Chondrocyte (in vitro differentiated cells): ENCODE results near the gene KCNJ14. TPM values are rescaled to one million over a fixed set of nuclear protein-coding genes. Genes with fewer than 3 reads are reported as not detected.

Experiments
- DNase-seq: peaks from one replicate; pipeline ENCODE4 v3.0.0; 2021; ENCODE audit warnings: mixed read lengths, low spot score
- H3K27ac Mint-ChIP-seq: one replicate; pipeline ENCODE4 v1.8.0; 2021; ENCODE audit warnings: mild to moderate bottlenecking, moderate library complexity, mixed read lengths; ENCODE audit not compliant: unreplicated experiment
- H3K27me3 Mint-ChIP-seq: 2 replicates; pipeline ENCODE4 v1.8.0; 2021; ENCODE audit warnings: low read depth, mixed read lengths
- H3K36me3 Mint-ChIP-seq: 2 replicates; pipeline ENCODE4 v1.8.0; 2021; ENCODE audit warnings: low read depth, mixed read lengths
- H3K4me1 Mint-ChIP-seq: 2 replicates; pipeline ENCODE4 v1.8.0; 2021; ENCODE audit warnings: low read depth, mild to moderate bottlenecking, mixed read lengths
- H3K4me3 Mint-ChIP-seq: one replicate; pipeline ENCODE4 v1.8.0; 2021; ENCODE audit warnings: mild to moderate bottlenecking, moderate library complexity, mixed read lengths; ENCODE audit not compliant: unreplicated experiment
- H3K9me3 Mint-ChIP-seq: 2 replicates; pipeline ENCODE4 v1.8.0; 2021; ENCODE audit warnings: low read depth, mixed read lengths
- CTCF ChIP-seq: fragments of 200-600 bp; sonication (generic); IDR thresholded peaks from 2 replicates; pipeline ENCODE4 v1.5.0; 2021; ENCODE audit warnings: antibody characterized with exemption, mild to moderate bottlenecking, moderate library complexity
- total RNA-seq: library from RNA; stranded (reverse); gene quantifications from 3 replicates; pipeline ENCODE4 v1.2.1, GENCODE V29; 2021

KCNJ14 gene
- total RNA-seq, 1 donor from 2014 or later = 0.95 TPM

- Mint-ChIP-seq H3K36me3 (no peaks in the 10 kb centered on the region), H3K27ac (no peak overlapping the region), H3K4me3 (no peak overlapping the region), H3K9me3 (no peaks in the 10 kb centered on the region), H3K27me3 (no peaks in the 10 kb centered on the region), H3K4me1 (peaks cover 22% of the 10 kb centered on the region)
- no peak for DNase-seq
- no peak for TF ChIP-seq CTCF
Measured at GRCh38 chr19:48417421-48417820, 38.0 kb upstream of the KCNJ14 start.

GRCh38 chr19:48418317-48419064, 36.9 kb upstream of the KCNJ14 start:
- H3K36me3 Mint-ChIP-seq = peaks cover 3% of the 10 kb centered on the region
- no peaks in the 10 kb centered on the region for H3K9me3 Mint-ChIP-seq
- no peak overlapping the region for H3K4me3 Mint-ChIP-seq
- peaks cover 22% of the 10 kb centered on the region for H3K4me1 Mint-ChIP-seq
- no peak overlapping the region for H3K27ac Mint-ChIP-seq
- H3K27me3 Mint-ChIP-seq = no peaks in the 10 kb centered on the region
- no peak for DNase-seq
- TF ChIP-seq CTCF = peak; percentile 29

GRCh38 chr19:48419158-48419920, 36.0 kb upstream of the KCNJ14 start:
- H3K4me1 Mint-ChIP-seq = peaks cover 13% of the 10 kb centered on the region
- peaks cover 3% of the 10 kb centered on the region for H3K36me3 Mint-ChIP-seq
- no peak overlapping the region for H3K4me3 Mint-ChIP-seq
- TF ChIP-seq CTCF = no peak
- no peaks in the 10 kb centered on the region for H3K27me3 Mint-ChIP-seq
- DNase-seq = no peak
- H3K27ac Mint-ChIP-seq = no peak overlapping the region
- H3K9me3 Mint-ChIP-seq = no peaks in the 10 kb centered on the region

- no peaks in the 10 kb centered on the region for H3K27me3 Mint-ChIP-seq
Measured at GRCh38 chr19:48421548-48421947, 33.8 kb upstream of the KCNJ14 start.

More at GRCh38 chr19:48421548-48421947, 33.8 kb upstream of the KCNJ14 start:
- no peak overlapping the region for H3K27ac Mint-ChIP-seq
- peaks cover 21% of the 10 kb centered on the region for H3K4me1 Mint-ChIP-seq
- no peak overlapping the region for H3K4me3 Mint-ChIP-seq
- DNase-seq = no peak
- H3K9me3 Mint-ChIP-seq = no peaks in the 10 kb centered on the region
- H3K36me3 Mint-ChIP-seq = peaks cover 3% of the 10 kb centered on the region
- no peak for TF ChIP-seq CTCF
